PC-3 (cell line): Measurements from ENCODE around the gene LMCD1. TPM values are rescaled to one million over a fixed set of nuclear protein-coding genes. Genes with fewer than 3 reads are reported as not detected.

Experiments
- ATAC-seq: fragments of 200-7000 bp; cut with Tn5 transposase; 2 replicates; pipeline ENCODE4 v1.9.1; 2020; ENCODE audit warnings: mild to moderate bottlenecking, moderate library complexity
- BruUV-seq: library from RNA; stranded (reverse); fragments of 400-500 nt; replicated peaks from 2 replicates; lab custom pipeline; 2021; lab: Mats Ljungman, UMichigan
- CTCF ChIA-PET: fragments of 300-600 bp; sonication (Branson Sonifier 250); formaldehyde crosslinking; loops from one replicate; lab custom pipeline; 2022; ENCODE audit warnings: antibody characterized with exemption; lab: Charles Lee
- POLR2A ChIA-PET: fragments of 300-600 bp; sonication (Branson Sonifier 250); formaldehyde crosslinking; loops from one replicate; lab custom pipeline; 2022; ENCODE audit warnings: antibody characterized with exemption; ENCODE audit not compliant: unreplicated experiment; lab: Charles Lee
- DNase-seq: peaks from one replicate; pipeline ENCODE4 v3.0.0-alpha.2; 2015
- H2AFZ ChIP-seq: fragments of 300-600 bp; sonication (generic); 2 replicates; pipeline ENCODE4 v1.6.0; 2016; ENCODE audit warnings: antibody characterized with exemption, low read length
- H3F3A ChIP-seq: fragments of 300-600 bp; sonication (generic); one replicate; pipeline ENCODE4 v1.6.0; 2017; ENCODE audit warnings: antibody characterized with exemption, low read length, control low read depth, mild to moderate bottlenecking; ENCODE audit not compliant: unreplicated experiment
- H3K27ac ChIP-seq: fragments of 300-600 bp; sonication (generic); 2 replicates; pipeline ENCODE4 v1.5.1; 2016; ENCODE audit warnings: mild to moderate bottlenecking, low read length
- H3K27me3 ChIP-seq: fragments of 300-600 bp; sonication (generic); 2 replicates; pipeline ENCODE4 v1.6.1; 2016; ENCODE audit warnings: low read length, mixed read lengths
- H3K36me3 ChIP-seq: fragments of 300-600 bp; sonication (generic); 2 replicates; pipeline ENCODE4 v1.6.1; 2016; ENCODE audit warnings: low read depth, mixed run types, low read length, mixed read lengths
- H3K4me1 ChIP-seq: fragments of 300-600 bp; sonication (generic); 2 replicates; pipeline ENCODE4 v1.5.1; 2016; ENCODE audit warnings: low read length; ENCODE audit not compliant: insufficient read depth
- H3K4me2 ChIP-seq: fragments of 300-600 bp; sonication (generic); 2 replicates; pipeline ENCODE4 v1.6.0; 2016; ENCODE audit warnings: low read length
- H3K4me3 ChIP-seq: fragments of 300-600 bp; sonication (generic); 2 replicates; pipeline ENCODE4 v1.5.1; 2016; ENCODE audit warnings: mild to moderate bottlenecking, low read length, mixed read lengths
- H3K79me2 ChIP-seq: fragments of 300-600 bp; sonication (generic); 2 replicates; pipeline ENCODE4 v1.6.1; 2017; ENCODE audit warnings: low read length, mixed read lengths
- H3K9ac ChIP-seq: fragments of 300-600 bp; sonication (generic); 2 replicates; pipeline ENCODE4 v1.6.0; 2016; ENCODE audit warnings: mild to moderate bottlenecking, low read length
- H3K9me2 ChIP-seq: fragments of 300-600 bp; sonication (generic); replicated peaks from 2 replicates; pipeline ENCODE4 v1.6.1; 2016; ENCODE audit warnings: mixed run types, low read length, mixed read lengths
- H3K9me3 ChIP-seq: fragments of 300-600 bp; sonication (generic); 2 replicates; pipeline ENCODE4 v1.6.1; 2016; ENCODE audit warnings: low read length, mixed read lengths
- H4K20me1 ChIP-seq: fragments of 300-600 bp; sonication (generic); 2 replicates; pipeline ENCODE4 v1.6.1; 2016; ENCODE audit warnings: low read length, mixed read lengths
- EZH2 ChIP-seq: fragments of 300-600 bp; sonication (generic); IDR thresholded peaks from one replicate; pipeline ENCODE4 v1.6.1; 2017; ENCODE audit warnings: antibody characterized with exemption, mild to moderate bottlenecking, low read length; ENCODE audit not compliant: unreplicated experiment
- EZH2phosphoT487 ChIP-seq: fragments of 300-600 bp; sonication (generic); IDR thresholded peaks from 2 replicates; pipeline ENCODE4 v1.6.1; 2018; ENCODE audit warnings: mild to moderate bottlenecking, antibody characterized with exemption, low read length, borderline replicate concordance
- intact Hi-C: fragments of 100-400 bp; cut with micrococcal nuclease; formaldehyde crosslinking; loops from 2 replicates; pipeline ENCODE4 v1.9.0; 2023
- total RNA-seq: library from RNA; depleted of rRNA; stranded (reverse); fragments of >200 nt; gene quantifications from 2 replicates; pipeline ENCODE4 v1.2.3, GENCODE V29; 2014
- TF ChIP-seq, protein P1 (sequence below): fragments of 300-600 bp; sonication (generic); conservative IDR thresholded peaks from 2 replicates; pipeline ENCODE4 v1.5.1; 2017; ENCODE audit warnings: antibody characterized with exemption, low read depth, mild to moderate bottlenecking, low read length

The LMCD1 gene
- total RNA-seq, 1 experiment from 2014 or later, result 9.1 TPM

DNA sequence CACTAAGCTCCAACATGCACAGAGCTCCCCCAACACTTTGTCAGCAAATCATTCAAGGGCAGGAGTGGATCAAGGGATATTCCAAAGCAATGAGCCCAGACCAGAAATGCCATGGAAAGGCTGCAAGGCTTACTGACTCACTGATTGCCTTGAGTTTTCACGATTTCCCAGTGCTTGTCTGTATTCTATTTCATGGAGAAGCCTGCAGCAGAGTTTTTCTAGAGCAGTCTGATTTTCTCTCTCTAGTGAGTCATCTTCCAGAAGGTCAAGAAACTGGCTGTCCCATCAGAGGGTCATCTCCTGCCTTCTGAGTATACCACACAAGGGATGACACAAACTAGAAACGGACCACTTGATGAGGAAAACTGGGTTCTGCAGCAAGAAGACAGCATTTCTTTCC, 16.5 kb downstream of the LMCD1 start:
- Histone ChIP-seq H3K27ac (no peak overlapping the region), H3K9me3 (no peaks in the 10 kb centered on the region), H2AFZ (no peak overlapping the region), H3K9ac (no peak overlapping the region), H3K27me3 (no peaks in the 10 kb centered on the region), H3K4me3 (no peak overlapping the region), H3K79me2 (no peaks in the 10 kb centered on the region), H3K36me3 (no peaks in the 10 kb centered on the region), H3F3A (no peaks in the 10 kb centered on the region), H3K4me2 (no peak overlapping the region), H3K9me2 (no peaks in the 10 kb centered on the region), H3K4me1 (peaks cover 24% of the 10 kb centered on the region), H4K20me1 (no peaks in the 10 kb centered on the region)
- BruUV-seq, result no TSS peak
- TF ChIP-seq EZH2phosphoT487 (no peak), EZH2 (no peak)
- TF ChIP-seq, protein P1, sequence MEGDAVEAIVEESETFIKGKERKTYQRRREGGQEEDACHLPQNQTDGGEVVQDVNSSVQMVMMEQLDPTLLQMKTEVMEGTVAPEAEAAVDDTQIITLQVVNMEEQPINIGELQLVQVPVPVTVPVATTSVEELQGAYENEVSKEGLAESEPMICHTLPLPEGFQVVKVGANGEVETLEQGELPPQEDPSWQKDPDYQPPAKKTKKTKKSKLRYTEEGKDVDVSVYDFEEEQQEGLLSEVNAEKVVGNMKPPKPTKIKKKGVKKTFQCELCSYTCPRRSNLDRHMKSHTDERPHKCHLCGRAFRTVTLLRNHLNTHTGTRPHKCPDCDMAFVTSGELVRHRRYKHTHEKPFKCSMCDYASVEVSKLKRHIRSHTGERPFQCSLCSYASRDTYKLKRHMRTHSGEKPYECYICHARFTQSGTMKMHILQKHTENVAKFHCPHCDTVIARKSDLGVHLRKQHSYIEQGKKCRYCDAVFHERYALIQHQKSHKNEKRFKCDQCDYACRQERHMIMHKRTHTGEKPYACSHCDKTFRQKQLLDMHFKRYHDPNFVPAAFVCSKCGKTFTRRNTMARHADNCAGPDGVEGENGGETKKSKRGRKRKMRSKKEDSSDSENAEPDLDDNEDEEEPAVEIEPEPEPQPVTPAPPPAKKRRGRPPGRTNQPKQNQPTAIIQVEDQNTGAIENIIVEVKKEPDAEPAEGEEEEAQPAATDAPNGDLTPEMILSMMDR, result no peak
- DNase-seq (no peak), ATAC-seq (peak; percentile 35; the same call in 1 of the 2 replicates)
- ChIA-PET POLR2A (no interaction called here), CTCF (no interaction called here)
- intact Hi-C loops, result no loop called here

DNA sequence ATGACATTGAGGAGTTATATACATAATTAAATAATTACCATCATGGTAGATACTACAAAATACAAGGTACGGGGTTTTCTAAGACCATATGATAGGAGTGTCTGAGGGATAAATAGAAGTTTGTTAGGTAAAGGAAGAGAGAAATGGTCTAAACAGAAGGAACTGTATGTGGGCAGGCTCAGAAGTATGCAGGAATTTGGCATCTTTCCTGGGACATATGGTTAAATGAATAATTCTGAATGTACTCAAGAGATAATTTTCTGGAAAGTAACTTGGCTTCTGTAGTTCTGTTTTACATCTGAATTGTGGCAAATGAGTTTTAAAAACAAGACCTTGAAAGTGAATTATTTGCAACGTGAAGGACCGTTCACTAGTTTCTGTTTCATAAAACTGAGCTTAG, 17.5 kb downstream of the LMCD1 start:
- H3K36me3 ChIP-seq, result no peaks in the 10 kb centered on the region
- no peaks in the 10 kb centered on the region for H3K79me2 ChIP-seq
- peaks cover 34% of the 10 kb centered on the region for H3K4me1 ChIP-seq
- no peak overlapping the region for H3K4me2 ChIP-seq
- no peaks in the 10 kb centered on the region for H3K27me3 ChIP-seq
- no peak overlapping the region for H3K9ac ChIP-seq
- H3K4me3 ChIP-seq, result no peak overlapping the region
- H3K9me2 ChIP-seq, result no peaks in the 10 kb centered on the region
- no TSS peak for BruUV-seq
- H2AFZ ChIP-seq, result no peak overlapping the region
- TF ChIP-seq EZH2, result no peak
- TF ChIP-seq, protein P1, result no peak
- no peak for TF ChIP-seq EZH2phosphoT487
- DNase-seq (peak; percentile 60), ATAC-seq (no peak)
- CTCF ChIA-PET, result no interaction called here
- intact Hi-C loops, result no loop called here
- no peaks in the 10 kb centered on the region for H3K9me3 ChIP-seq
- no peaks in the 10 kb centered on the region for H4K20me1 ChIP-seq
- POLR2A ChIA-PET, result no interaction called here
- no peak overlapping the region for H3K27ac ChIP-seq
- no peaks in the 10 kb centered on the region for H3F3A ChIP-seq

DNA sequence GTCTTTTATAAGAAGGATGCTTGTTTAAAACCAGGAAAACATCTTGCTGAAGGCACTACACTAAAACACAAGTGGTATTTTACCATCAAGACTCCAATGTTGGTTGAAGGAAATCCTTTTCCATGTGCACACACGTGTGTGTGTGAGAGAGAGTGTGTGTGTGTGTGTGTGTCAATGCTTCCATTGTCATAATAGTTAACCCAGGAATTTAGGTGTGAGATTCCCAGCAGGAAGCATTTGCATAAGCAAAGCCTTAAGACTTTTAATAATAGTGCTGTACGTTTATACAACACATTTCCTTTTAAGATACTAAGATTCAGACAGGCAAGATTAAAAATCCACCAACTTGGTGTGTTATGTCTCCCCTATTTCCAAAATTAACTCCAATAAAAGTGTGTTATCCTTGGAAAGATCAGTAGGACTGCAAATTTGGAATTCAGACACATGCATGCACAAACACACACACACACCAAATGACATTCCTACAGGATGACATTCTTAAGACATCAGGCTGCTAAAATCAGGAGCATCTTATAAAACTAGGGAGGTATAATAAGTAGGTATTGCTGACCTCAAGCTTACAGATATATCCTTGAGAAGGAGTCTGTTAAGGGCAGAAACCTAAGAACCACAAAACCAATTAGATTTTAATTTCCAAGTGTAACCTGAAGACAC, 18.3 kb downstream of the LMCD1 start:
- no peaks in the 10 kb centered on the region for H3K79me2 ChIP-seq
- H3K4me1 ChIP-seq, result peaks cover 42% of the 10 kb centered on the region
- no peaks in the 10 kb centered on the region for H3F3A ChIP-seq
- intact Hi-C loops, result no loop called here
- TF ChIP-seq EZH2phosphoT487, result no peak
- TF ChIP-seq, protein P1, result no peak
- no peak for TF ChIP-seq EZH2
- no peak for ATAC-seq
- H3K9ac ChIP-seq, result no peak overlapping the region
- H2AFZ ChIP-seq, result no peak overlapping the region
- H3K27ac ChIP-seq, result no peak overlapping the region
- no peaks in the 10 kb centered on the region for H3K9me3 ChIP-seq
- no peak overlapping the region for H3K4me2 ChIP-seq
- no TSS peak for BruUV-seq
- H4K20me1 ChIP-seq, result no peaks in the 10 kb centered on the region
- H3K4me3 ChIP-seq, result no peak overlapping the region
- CTCF ChIA-PET, result no interaction called here
- no peaks in the 10 kb centered on the region for H3K9me2 ChIP-seq
- no peak for DNase-seq
- H3K36me3 ChIP-seq, result no peaks in the 10 kb centered on the region
- no peaks in the 10 kb centered on the region for H3K27me3 ChIP-seq
- POLR2A ChIA-PET, result no interaction called here
